ENCODE results near the gene KRT39. TPM values are rescaled to one million over a fixed set of nuclear protein-coding genes. Genes with fewer than 3 reads are reported as not detected.

The KRT39 gene
- total RNA-seq, 1 donor from 2014 or later, result 0.15 TPM

DNA sequence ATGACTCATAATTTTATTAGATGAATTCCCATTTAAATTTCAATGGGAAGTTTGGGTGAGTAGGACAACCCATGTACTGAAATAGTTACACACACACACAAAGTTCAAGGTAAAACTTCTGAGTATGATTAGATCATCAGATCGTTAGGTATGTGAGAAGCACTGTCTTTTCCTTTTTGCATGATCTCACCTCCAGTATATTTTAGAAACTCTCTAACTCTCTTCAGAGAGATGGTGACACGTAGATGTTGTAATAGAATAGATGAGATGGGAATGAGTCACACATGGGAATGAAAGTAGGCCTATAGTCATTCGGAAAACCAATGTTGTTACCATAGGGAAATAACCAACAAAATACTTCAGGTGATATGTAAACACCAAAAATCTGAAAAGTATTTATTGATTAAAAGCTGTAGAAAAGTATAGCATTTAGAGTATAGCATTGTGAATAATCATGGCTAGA is 51.5 kb downstream of the KRT39 start:
- H3K27ac Mint-ChIP-seq (ENCODE audit: unreplicated experiment), result no peak overlapping the region
- no peaks in the 10 kb centered on the region for H3K36me3 Mint-ChIP-seq (ENCODE audit: low read depth, unreplicated experiment)
- H3K9me3 Mint-ChIP-seq (ENCODE audit: unreplicated experiment), result no peaks in the 10 kb centered on the region
- DNase-seq (ENCODE audit: low spot score), result no peak
- H3K27me3 Mint-ChIP-seq (ENCODE audit: unreplicated experiment), result peaks cover 3% of the 10 kb centered on the region
- no peak overlapping the region for H3K4me3 Mint-ChIP-seq (ENCODE audit: unreplicated experiment)
- H3K4me1 Mint-ChIP-seq (ENCODE audit: unreplicated experiment), result peaks cover 9% of the 10 kb centered on the region
- TF ChIP-seq, protein P1, sequence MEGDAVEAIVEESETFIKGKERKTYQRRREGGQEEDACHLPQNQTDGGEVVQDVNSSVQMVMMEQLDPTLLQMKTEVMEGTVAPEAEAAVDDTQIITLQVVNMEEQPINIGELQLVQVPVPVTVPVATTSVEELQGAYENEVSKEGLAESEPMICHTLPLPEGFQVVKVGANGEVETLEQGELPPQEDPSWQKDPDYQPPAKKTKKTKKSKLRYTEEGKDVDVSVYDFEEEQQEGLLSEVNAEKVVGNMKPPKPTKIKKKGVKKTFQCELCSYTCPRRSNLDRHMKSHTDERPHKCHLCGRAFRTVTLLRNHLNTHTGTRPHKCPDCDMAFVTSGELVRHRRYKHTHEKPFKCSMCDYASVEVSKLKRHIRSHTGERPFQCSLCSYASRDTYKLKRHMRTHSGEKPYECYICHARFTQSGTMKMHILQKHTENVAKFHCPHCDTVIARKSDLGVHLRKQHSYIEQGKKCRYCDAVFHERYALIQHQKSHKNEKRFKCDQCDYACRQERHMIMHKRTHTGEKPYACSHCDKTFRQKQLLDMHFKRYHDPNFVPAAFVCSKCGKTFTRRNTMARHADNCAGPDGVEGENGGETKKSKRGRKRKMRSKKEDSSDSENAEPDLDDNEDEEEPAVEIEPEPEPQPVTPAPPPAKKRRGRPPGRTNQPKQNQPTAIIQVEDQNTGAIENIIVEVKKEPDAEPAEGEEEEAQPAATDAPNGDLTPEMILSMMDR (IDR thresholded peaks at IDR 0.05; ENCODE audit: unreplicated experiment), result no peak

DNA sequence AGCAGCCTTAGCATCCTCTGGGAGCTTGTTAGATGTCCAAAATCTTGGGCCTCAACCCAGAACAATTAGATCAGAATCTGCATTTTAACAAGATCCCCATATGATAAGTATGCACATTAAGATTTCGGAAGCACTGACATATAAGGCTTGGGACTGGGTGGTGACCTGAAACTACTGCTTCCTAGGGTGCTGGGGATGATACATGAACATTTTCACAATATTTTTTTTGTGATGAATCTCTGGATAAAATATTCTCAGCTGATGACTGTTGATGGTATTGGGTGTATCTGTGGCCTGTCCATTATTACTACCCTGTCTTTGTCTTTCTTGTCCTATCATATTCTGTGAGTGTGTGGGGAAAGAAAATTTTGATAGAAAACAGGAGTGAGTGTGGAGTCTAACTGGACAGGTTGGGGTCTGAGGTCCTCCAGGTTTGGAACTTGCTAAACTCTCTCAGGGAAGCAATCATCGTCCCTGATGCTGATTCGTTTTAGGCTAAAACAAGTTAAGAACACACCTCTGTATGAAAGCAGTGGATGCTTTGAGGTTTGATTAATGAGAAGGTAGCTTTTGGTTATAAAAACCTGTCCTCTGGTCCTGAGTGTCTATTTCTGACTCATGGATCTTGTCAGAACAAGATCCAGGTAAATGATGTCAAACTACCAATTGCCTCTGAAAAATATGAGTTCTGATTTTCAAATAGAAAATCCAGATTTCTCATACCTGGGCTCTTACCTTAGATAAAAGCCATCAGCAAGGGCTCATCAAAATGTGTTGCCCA is 52.5 kb downstream of the KRT39 start:
- peaks cover 3% of the 10 kb centered on the region for H3K27me3 Mint-ChIP-seq (ENCODE audit: unreplicated experiment)
- TF ChIP-seq, protein P1 (IDR thresholded peaks at IDR 0.05; ENCODE audit: unreplicated experiment), result no peak
- no peak overlapping the region for H3K4me3 Mint-ChIP-seq (ENCODE audit: unreplicated experiment)
- H3K36me3 Mint-ChIP-seq (ENCODE audit: low read depth, unreplicated experiment), result no peaks in the 10 kb centered on the region
- H3K27ac Mint-ChIP-seq (ENCODE audit: unreplicated experiment), result no peak overlapping the region
- H3K4me1 Mint-ChIP-seq (ENCODE audit: unreplicated experiment), result peaks cover 9% of the 10 kb centered on the region
- DNase-seq (ENCODE audit: low spot score), result no peak
- no peaks in the 10 kb centered on the region for H3K9me3 Mint-ChIP-seq (ENCODE audit: unreplicated experiment)

DNA sequence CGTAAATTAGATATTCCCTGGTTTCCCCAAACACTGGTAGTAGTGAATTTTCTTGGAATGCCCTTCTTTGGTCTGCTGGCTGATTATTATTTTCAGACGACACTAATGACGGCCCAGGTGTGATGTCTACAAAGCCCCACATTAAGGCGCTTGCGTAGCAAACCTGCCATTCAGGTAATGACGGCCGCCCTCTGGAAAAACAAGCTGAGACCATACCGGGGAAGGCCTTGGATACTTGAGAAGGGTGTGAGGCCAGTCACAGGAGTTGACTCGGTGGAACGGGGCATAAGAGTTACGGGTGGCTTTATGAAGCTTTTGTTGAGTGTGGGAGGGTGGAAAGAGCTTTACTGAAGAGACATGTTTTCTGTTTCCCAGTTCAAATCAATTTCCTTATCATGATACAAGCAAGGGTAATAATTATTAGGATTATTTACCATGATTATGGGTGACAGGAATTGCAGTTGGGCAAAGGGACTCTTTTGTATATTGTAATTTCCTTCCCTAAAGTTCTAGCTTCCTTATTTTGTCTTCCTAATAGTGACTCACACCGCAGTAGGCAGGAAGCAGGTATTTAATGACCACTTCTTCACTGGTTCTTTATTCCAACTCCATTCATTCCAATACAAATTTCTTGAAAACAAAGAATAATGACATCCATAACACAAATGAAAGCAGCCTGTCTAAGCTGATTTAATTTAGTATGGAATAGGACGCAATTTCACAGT is 54.1 kb downstream of the KRT39 start:
- no peak for DNase-seq (ENCODE audit: low spot score)
- no peak overlapping the region for H3K4me3 Mint-ChIP-seq (ENCODE audit: unreplicated experiment)
- no peaks in the 10 kb centered on the region for H3K9me3 Mint-ChIP-seq (ENCODE audit: unreplicated experiment)
- no peak overlapping the region for H3K27ac Mint-ChIP-seq (ENCODE audit: unreplicated experiment)
- peaks cover 7% of the 10 kb centered on the region for H3K27me3 Mint-ChIP-seq (ENCODE audit: unreplicated experiment)
- H3K4me1 Mint-ChIP-seq (ENCODE audit: unreplicated experiment), result peaks cover 9% of the 10 kb centered on the region
- TF ChIP-seq, protein P1 (IDR thresholded peaks at IDR 0.05; ENCODE audit: unreplicated experiment), result no peak
- no peaks in the 10 kb centered on the region for H3K36me3 Mint-ChIP-seq (ENCODE audit: low read depth, unreplicated experiment)

DNA sequence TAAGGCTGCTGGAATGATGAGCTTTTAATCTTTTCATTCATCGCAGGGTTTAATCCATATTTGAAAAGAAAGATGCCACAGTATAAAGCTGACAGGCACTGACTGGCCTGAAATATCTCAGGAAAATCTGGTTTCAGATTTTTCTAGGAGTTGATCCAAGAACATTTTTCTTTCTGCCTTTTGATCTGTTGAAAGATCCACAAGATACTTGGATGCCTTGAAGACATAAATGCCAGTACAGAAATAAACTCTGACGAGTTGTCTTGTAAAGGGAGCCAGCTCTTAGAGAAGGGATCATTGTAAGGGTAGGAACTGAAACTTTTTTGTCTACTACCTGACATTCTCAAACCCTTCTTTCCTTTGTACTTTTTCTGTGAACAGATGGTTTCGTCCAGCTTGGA is 56.3 kb downstream of the KRT39 start:
- H3K36me3 Mint-ChIP-seq (ENCODE audit: low read depth, unreplicated experiment), result no peaks in the 10 kb centered on the region
- no peak overlapping the region for H3K4me3 Mint-ChIP-seq (ENCODE audit: unreplicated experiment)
- no peak overlapping the region for H3K27ac Mint-ChIP-seq (ENCODE audit: unreplicated experiment)
- peaks cover 9% of the 10 kb centered on the region for H3K4me1 Mint-ChIP-seq (ENCODE audit: unreplicated experiment)
- no peak for DNase-seq (ENCODE audit: low spot score)
- TF ChIP-seq, protein P1 (IDR thresholded peaks at IDR 0.05; ENCODE audit: unreplicated experiment), result no peak
- H3K27me3 Mint-ChIP-seq (ENCODE audit: unreplicated experiment), result peaks cover 7% of the 10 kb centered on the region
- no peaks in the 10 kb centered on the region for H3K9me3 Mint-ChIP-seq (ENCODE audit: unreplicated experiment)

DNA sequence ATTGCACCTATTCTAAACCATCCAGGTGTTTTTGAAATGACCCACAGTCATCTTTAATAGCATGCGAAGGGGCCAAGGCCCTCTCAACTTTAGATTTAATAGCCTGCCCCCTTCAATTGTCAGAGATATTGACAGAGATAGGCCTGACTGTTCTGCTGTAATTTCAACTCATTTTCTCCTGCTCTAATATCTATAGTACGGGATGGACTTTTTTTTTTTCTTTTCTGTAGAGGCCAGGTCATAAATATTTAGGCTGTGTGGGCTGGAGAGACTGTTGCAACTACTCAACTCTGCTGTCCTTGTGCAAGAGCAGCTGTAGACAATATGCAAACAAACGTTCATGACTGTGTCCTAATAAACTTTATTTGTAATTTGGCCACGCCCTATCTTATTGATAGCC is 57.0 kb downstream of the KRT39 start:
- H3K27ac Mint-ChIP-seq (ENCODE audit: unreplicated experiment), result no peak overlapping the region
- DNase-seq (ENCODE audit: low spot score), result no peak
- no peaks in the 10 kb centered on the region for H3K36me3 Mint-ChIP-seq (ENCODE audit: low read depth, unreplicated experiment)
- no peaks in the 10 kb centered on the region for H3K9me3 Mint-ChIP-seq (ENCODE audit: unreplicated experiment)
- H3K4me1 Mint-ChIP-seq (ENCODE audit: unreplicated experiment), result peaks cover 9% of the 10 kb centered on the region
- TF ChIP-seq, protein P1 (IDR thresholded peaks at IDR 0.05; ENCODE audit: unreplicated experiment), result no peak
- H3K4me3 Mint-ChIP-seq (ENCODE audit: unreplicated experiment), result no peak overlapping the region
- peaks cover 7% of the 10 kb centered on the region for H3K27me3 Mint-ChIP-seq (ENCODE audit: unreplicated experiment)

All from endothelial cell (in vitro differentiated cells).